Thyroid gland (tissue), 4 donors: ENCODE measurements around the gene STARD10.

ENCODE experiments used
- CTCF ChIP-seq, 6 experiments: fragments of 200-600 bp in 3 of 6; fragments of 450-650 bp in 3 of 6; sonication (generic) in 3 of 6; IDR thresholded peaks; one replicate each; pipeline ENCODE4 v1.5.1; 2016 to 2019; ENCODE audit warnings: antibody characterized with exemption in 6 of 6, mild to moderate bottlenecking in 2 of 6, inconsistent platforms in 1 of 6, moderate library complexity in 1 of 6
- POLR2A ChIP-seq, 2 donors: fragments of 450-650 bp; IDR thresholded peaks; one replicate each; pipeline ENCODE4 v1.6.1; 2017; ENCODE audit warnings: antibody characterized with exemption in 2 of 2, mild to moderate bottlenecking in 2 of 2, moderate library complexity in 1 of 2

GRCh38 chr11:72812967-72813739, 19.3 kb upstream of the STARD10 start:
- TF ChIP-seq CTCF (IDR thresholded peaks at IDR 0.05): peak in 4 of 6 experiments; percentile 20 to 41 (median 31)
- no peak for TF ChIP-seq POLR2A (IDR thresholded peaks at IDR 0.05)
